Karpas-422 (cell line): Measurements from ENCODE around the gene RPUSD1. TPM values are rescaled to one million over a fixed set of nuclear protein-coding genes. Genes with fewer than 3 reads are reported as not detected.

Experiments
- small RNA-seq: library from RNA; depleted of rRNA; stranded (forward); fragments of <200 nt; gene quantifications from one replicate; pipeline ENCODE3, GENCODE V24; 2014
- total RNA-seq: library from RNA; depleted of rRNA; stranded (reverse); fragments of >200 nt; shearing (Covaris generic); gene quantifications from 2 replicates; pipeline ENCODE4 v1.2.3, GENCODE V29; 2014; ENCODE audit warnings: low replicate concordance; rRNA removed

The RPUSD1 gene
- total RNA-seq, 1 experiment from 2014 or later, result 26.6 TPM

Small RNAs within 50 kb of the gene (small RNA-seq; reads per million reads assigned to genes)
- not detected for gene MIR662

Other genes with a start within 250 kb of the RPUSD1 start
- gene PRR35, start 228.0 kb downstream of the RPUSD1 start, total RNA-seq, result not detected in 2 replicates
- 3.7 and 5.9 TPM in 2 replicates for gene NHLRC4, start 221.4 kb downstream of the RPUSD1 start, total RNA-seq
- gene PIGQ, start 218.4 kb downstream of the RPUSD1 start, total RNA-seq, result 35.7 and 64.3 TPM in 2 replicates
- 5.9 and 11.3 TPM in 2 replicates for gene RAB40C, start 198.3 kb downstream of the RPUSD1 start, total RNA-seq
- 0.22 TPM in 1 of 2 replicates, not detected in the other for gene WFIKKN1, start 157.4 kb downstream of the RPUSD1 start, total RNA-seq
- 149 and 293 TPM in 2 replicates for gene METTL26, start 152.1 kb downstream of the RPUSD1 start, total RNA-seq
- gene MCRIP2, start 146.6 kb downstream of the RPUSD1 start, total RNA-seq, result 41.7 and 137 TPM in 2 replicates
- 37.2 and 55.2 TPM in 2 replicates for gene WDR90, start 139.0 kb downstream of the RPUSD1 start, total RNA-seq
- gene RHOT2, start 120.2 kb downstream of the RPUSD1 start, total RNA-seq, result 73.8 and 114 TPM in 2 replicates
- 3.6 and 15.2 TPM in 2 replicates for gene RHBDL1, start 112.7 kb downstream of the RPUSD1 start, total RNA-seq
- 142 and 145 TPM in 2 replicates for gene STUB1, start 108.0 kb downstream of the RPUSD1 start, total RNA-seq
- 27.6 and 28.1 TPM in 2 replicates for gene JMJD8, start 104.0 kb downstream of the RPUSD1 start, total RNA-seq
- gene WDR24, start 98.0 kb downstream of the RPUSD1 start, total RNA-seq, result 4.5 and 8.2 TPM in 2 replicates
- 0.48 and 2.1 TPM in 2 replicates for gene FBXL16, start 82.6 kb downstream of the RPUSD1 start, total RNA-seq
- 25.2 and 132 TPM in 2 replicates for gene METRN, start 73.3 kb downstream of the RPUSD1 start, total RNA-seq
- gene ANTKMT, start 67.2 kb downstream of the RPUSD1 start, total RNA-seq, result 19.8 and 53.3 TPM in 2 replicates
- gene CCDC78, start 61.9 kb downstream of the RPUSD1 start, total RNA-seq, result 29.4 and 110 TPM in 2 replicates
- gene HAGHL, start 61.3 kb downstream of the RPUSD1 start, total RNA-seq, result 57.4 and 159 TPM in 2 replicates
- gene CIAO3, start 47.4 kb downstream of the RPUSD1 start, total RNA-seq, result 32.1 and 77.4 TPM in 2 replicates
- gene MSLN, start 27.6 kb downstream of the RPUSD1 start, total RNA-seq, result 0.47 TPM in 1 of 2 replicates, not detected in the other
- 7.9 and 35.2 TPM in 2 replicates for gene CHTF18, start 239 bp upstream of the RPUSD1 start, total RNA-seq
- not detected in 2 replicates for gene GNG13, start 12.4 kb upstream of the RPUSD1 start, total RNA-seq
- 12.2 and 16.7 TPM in 2 replicates for gene LMF1, start 182.6 kb upstream of the RPUSD1 start, total RNA-seq
- gene SOX8, start 193.4 kb upstream of the RPUSD1 start, total RNA-seq, result not detected in 2 replicates